GM12865 (cell line): ENCODE data around the gene BCDIN3D.
A peak's percentile ranks its signal among the peaks of the same experiment; 100 is the strongest.

Source experiments
- DNase-seq: peaks from one replicate; pipeline ENCODE4 v3.0.0; 2010; ENCODE audit warnings: low read depth
- H3K4me3 ChIP-seq: 2 replicates; pipeline ENCODE4 v1.5.1; 2011; ENCODE audit warnings: mild to moderate bottlenecking, low read depth, low read length, control low read depth
- CTCF ChIP-seq: IDR thresholded peaks from 2 replicates; pipeline ENCODE4 v1.5.1; 2011; ENCODE audit warnings: low read length, control low read depth, low read depth, inconsistent platforms; ENCODE audit not compliant: insufficient read depth; ENCODE audit errors: missing control alignments

The BCDIN3D gene

GRCh38 chr12:49819786-49820185 lies 23.1 kb downstream of the BCDIN3D start:
- TF ChIP-seq CTCF: no peak

GRCh38 chr12:49818241-49818895 lies 24.5 kb downstream of the BCDIN3D start:
- no peak overlapping the region for H3K4me3 ChIP-seq
- TF ChIP-seq CTCF: no peak
- no peak for DNase-seq

More at GRCh38 chr12:49819786-49820185, 23.1 kb downstream of the BCDIN3D start:
- H3K4me3 ChIP-seq: no peak overlapping the region
- DNase-seq: no peak

GRCh38 chr12:49813131-49813530 lies 29.8 kb downstream of the BCDIN3D start:
- no peak for TF ChIP-seq CTCF
- DNase-seq: no peak
- H3K4me3 ChIP-seq: no peak overlapping the region

- DNase-seq: peak; percentile 52
- H3K4me3 ChIP-seq: peak overlapping the region; percentile 40
- TF ChIP-seq CTCF: no peak
Measured at GRCh38 chr12:49811961-49812401, 30.9 kb downstream of the BCDIN3D start.

GRCh38 chr12:49811136-49811535 lies 31.8 kb downstream of the BCDIN3D start:
- TF ChIP-seq CTCF: no peak
- DNase-seq: no peak
- no peak overlapping the region for H3K4me3 ChIP-seq

- no peak overlapping the region for H3K4me3 ChIP-seq
- DNase-seq: no peak
- TF ChIP-seq CTCF: no peak
Measured at GRCh38 chr12:49809906-49810389, 33.0 kb downstream of the BCDIN3D start.
